PC-3 (cell line): ENCODE data around the gene CORIN. TPM values are rescaled to one million over a fixed set of nuclear protein-coding genes. Genes with fewer than 3 reads are reported as not detected.

Source experiments
- ATAC-seq: fragments of 200-7000 bp; cut with Tn5 transposase; 2 replicates; pipeline ENCODE4 v1.9.1; 2020; ENCODE audit warnings: mild to moderate bottlenecking, moderate library complexity
- BruUV-seq: library from RNA; stranded (reverse); fragments of 400-500 nt; replicated peaks from 2 replicates; lab custom pipeline; 2021; lab: Mats Ljungman, UMichigan
- CTCF ChIA-PET: fragments of 300-600 bp; sonication (Branson Sonifier 250); formaldehyde crosslinking; loops from one replicate; lab custom pipeline; 2022; ENCODE audit warnings: antibody characterized with exemption; lab: Charles Lee
- POLR2A ChIA-PET: fragments of 300-600 bp; sonication (Branson Sonifier 250); formaldehyde crosslinking; loops from one replicate; lab custom pipeline; 2022; ENCODE audit warnings: antibody characterized with exemption; ENCODE audit not compliant: unreplicated experiment; lab: Charles Lee
- DNase-seq: peaks from one replicate; pipeline ENCODE4 v3.0.0-alpha.2; 2015
- H2AFZ ChIP-seq: fragments of 300-600 bp; sonication (generic); 2 replicates; pipeline ENCODE4 v1.6.0; 2016; ENCODE audit warnings: antibody characterized with exemption, low read length
- H3F3A ChIP-seq: fragments of 300-600 bp; sonication (generic); one replicate; pipeline ENCODE4 v1.6.0; 2017; ENCODE audit warnings: antibody characterized with exemption, low read length, control low read depth, mild to moderate bottlenecking; ENCODE audit not compliant: unreplicated experiment
- H3K27ac ChIP-seq: fragments of 300-600 bp; sonication (generic); 2 replicates; pipeline ENCODE4 v1.5.1; 2016; ENCODE audit warnings: mild to moderate bottlenecking, low read length
- H3K27me3 ChIP-seq: fragments of 300-600 bp; sonication (generic); 2 replicates; pipeline ENCODE4 v1.6.1; 2016; ENCODE audit warnings: low read length, mixed read lengths
- H3K36me3 ChIP-seq: fragments of 300-600 bp; sonication (generic); 2 replicates; pipeline ENCODE4 v1.6.1; 2016; ENCODE audit warnings: low read depth, mixed run types, low read length, mixed read lengths
- H3K4me1 ChIP-seq: fragments of 300-600 bp; sonication (generic); 2 replicates; pipeline ENCODE4 v1.5.1; 2016; ENCODE audit warnings: low read length; ENCODE audit not compliant: insufficient read depth
- H3K4me2 ChIP-seq: fragments of 300-600 bp; sonication (generic); 2 replicates; pipeline ENCODE4 v1.6.0; 2016; ENCODE audit warnings: low read length
- H3K4me3 ChIP-seq: fragments of 300-600 bp; sonication (generic); 2 replicates; pipeline ENCODE4 v1.5.1; 2016; ENCODE audit warnings: mild to moderate bottlenecking, low read length, mixed read lengths
- H3K79me2 ChIP-seq: fragments of 300-600 bp; sonication (generic); 2 replicates; pipeline ENCODE4 v1.6.1; 2017; ENCODE audit warnings: low read length, mixed read lengths
- H3K9ac ChIP-seq: fragments of 300-600 bp; sonication (generic); 2 replicates; pipeline ENCODE4 v1.6.0; 2016; ENCODE audit warnings: mild to moderate bottlenecking, low read length
- H3K9me2 ChIP-seq: fragments of 300-600 bp; sonication (generic); replicated peaks from 2 replicates; pipeline ENCODE4 v1.6.1; 2016; ENCODE audit warnings: mixed run types, low read length, mixed read lengths
- H3K9me3 ChIP-seq: fragments of 300-600 bp; sonication (generic); 2 replicates; pipeline ENCODE4 v1.6.1; 2016; ENCODE audit warnings: low read length, mixed read lengths
- H4K20me1 ChIP-seq: fragments of 300-600 bp; sonication (generic); 2 replicates; pipeline ENCODE4 v1.6.1; 2016; ENCODE audit warnings: low read length, mixed read lengths
- EZH2 ChIP-seq: fragments of 300-600 bp; sonication (generic); IDR thresholded peaks from one replicate; pipeline ENCODE4 v1.6.1; 2017; ENCODE audit warnings: antibody characterized with exemption, mild to moderate bottlenecking, low read length; ENCODE audit not compliant: unreplicated experiment
- EZH2phosphoT487 ChIP-seq: fragments of 300-600 bp; sonication (generic); IDR thresholded peaks from 2 replicates; pipeline ENCODE4 v1.6.1; 2018; ENCODE audit warnings: mild to moderate bottlenecking, antibody characterized with exemption, low read length, borderline replicate concordance
- intact Hi-C: fragments of 100-400 bp; cut with micrococcal nuclease; formaldehyde crosslinking; loops from 2 replicates; pipeline ENCODE4 v1.9.0; 2023
- total RNA-seq: library from RNA; depleted of rRNA; stranded (reverse); fragments of >200 nt; gene quantifications from 2 replicates; pipeline ENCODE4 v1.2.3, GENCODE V29; 2014
- TF ChIP-seq, protein P1 (sequence below): fragments of 300-600 bp; sonication (generic); conservative IDR thresholded peaks from 2 replicates; pipeline ENCODE4 v1.5.1; 2017; ENCODE audit warnings: antibody characterized with exemption, low read depth, mild to moderate bottlenecking, low read length

CORIN gene
- total RNA-seq, 1 experiment from 2014 or later = not detected

DNA sequence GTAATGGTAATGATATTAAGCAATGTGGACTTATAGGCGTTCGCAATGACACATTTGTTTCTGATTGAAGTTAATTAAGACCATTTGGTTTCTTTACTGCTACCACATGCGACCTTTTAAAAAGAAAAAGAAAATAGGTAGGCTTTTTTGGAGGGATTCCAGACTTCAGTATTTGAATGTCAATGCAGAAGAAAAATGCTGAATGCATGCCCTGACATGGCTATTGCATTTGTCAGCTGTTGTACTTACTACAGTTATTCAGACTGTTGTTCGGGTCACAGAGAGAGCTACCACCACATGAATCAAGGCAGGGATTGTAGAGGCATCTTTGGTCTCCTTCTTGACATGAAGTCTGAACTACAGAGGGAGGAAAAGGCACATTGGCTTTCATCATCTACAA lies 163.7 kb downstream of the CORIN start:
- no peaks in the 10 kb centered on the region for H3F3A ChIP-seq
- H3K9me2 ChIP-seq = no peaks in the 10 kb centered on the region
- no peaks in the 10 kb centered on the region for H3K4me1 ChIP-seq
- no peak overlapping the region for H3K4me3 ChIP-seq
- no peak overlapping the region for H3K27ac ChIP-seq
- H3K9me3 ChIP-seq = no peaks in the 10 kb centered on the region
- no peaks in the 10 kb centered on the region for H3K36me3 ChIP-seq
- H3K27me3 ChIP-seq = peaks cover 18% of the 10 kb centered on the region
- intact Hi-C loops = no loop called here
- no peak overlapping the region for H2AFZ ChIP-seq
- ChIA-PET POLR2A (no interaction called here), CTCF (no interaction called here)
- no peak for DNase-seq
- ATAC-seq = no peak
- H3K4me2 ChIP-seq = no peak overlapping the region
- H3K79me2 ChIP-seq = no peaks in the 10 kb centered on the region
- BruUV-seq = no TSS peak
- H3K9ac ChIP-seq = no peak overlapping the region
- TF ChIP-seq EZH2 (no peak), EZH2phosphoT487 (no peak)
- TF ChIP-seq, protein P1, sequence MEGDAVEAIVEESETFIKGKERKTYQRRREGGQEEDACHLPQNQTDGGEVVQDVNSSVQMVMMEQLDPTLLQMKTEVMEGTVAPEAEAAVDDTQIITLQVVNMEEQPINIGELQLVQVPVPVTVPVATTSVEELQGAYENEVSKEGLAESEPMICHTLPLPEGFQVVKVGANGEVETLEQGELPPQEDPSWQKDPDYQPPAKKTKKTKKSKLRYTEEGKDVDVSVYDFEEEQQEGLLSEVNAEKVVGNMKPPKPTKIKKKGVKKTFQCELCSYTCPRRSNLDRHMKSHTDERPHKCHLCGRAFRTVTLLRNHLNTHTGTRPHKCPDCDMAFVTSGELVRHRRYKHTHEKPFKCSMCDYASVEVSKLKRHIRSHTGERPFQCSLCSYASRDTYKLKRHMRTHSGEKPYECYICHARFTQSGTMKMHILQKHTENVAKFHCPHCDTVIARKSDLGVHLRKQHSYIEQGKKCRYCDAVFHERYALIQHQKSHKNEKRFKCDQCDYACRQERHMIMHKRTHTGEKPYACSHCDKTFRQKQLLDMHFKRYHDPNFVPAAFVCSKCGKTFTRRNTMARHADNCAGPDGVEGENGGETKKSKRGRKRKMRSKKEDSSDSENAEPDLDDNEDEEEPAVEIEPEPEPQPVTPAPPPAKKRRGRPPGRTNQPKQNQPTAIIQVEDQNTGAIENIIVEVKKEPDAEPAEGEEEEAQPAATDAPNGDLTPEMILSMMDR = no peak
- no peaks in the 10 kb centered on the region for H4K20me1 ChIP-seq

DNA sequence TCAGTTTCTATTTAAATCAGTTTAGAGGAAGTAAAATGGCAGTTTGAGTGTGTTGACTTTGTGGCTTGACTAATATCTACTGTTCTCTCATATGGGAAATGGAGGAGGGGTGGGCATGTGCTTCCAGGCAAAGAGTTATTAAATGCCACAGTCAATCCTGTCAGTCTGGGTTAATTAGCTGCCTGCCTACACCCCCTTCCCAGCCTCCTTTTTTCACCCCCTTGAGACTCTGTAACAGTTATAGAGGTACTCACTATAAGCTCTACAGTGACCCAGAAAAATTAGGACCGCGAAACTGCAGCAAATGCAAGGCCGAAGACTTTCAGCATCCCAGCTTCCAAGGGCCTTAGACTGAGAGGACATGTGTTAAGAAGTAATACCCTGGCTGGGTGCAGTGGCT lies 165.2 kb downstream of the CORIN start:
- H3K79me2 ChIP-seq = no peaks in the 10 kb centered on the region
- DNase-seq = no peak
- H4K20me1 ChIP-seq = no peaks in the 10 kb centered on the region
- CTCF ChIA-PET = no interaction called here
- ATAC-seq = no peak
- TF ChIP-seq EZH2 = no peak
- TF ChIP-seq, protein P1 = no peak
- TF ChIP-seq EZH2phosphoT487 = no peak
- no peak overlapping the region for H3K4me2 ChIP-seq
- POLR2A ChIA-PET = no interaction called here
- intact Hi-C loops = no loop called here
- H3K4me3 ChIP-seq = no peak overlapping the region
- no peaks in the 10 kb centered on the region for H3K36me3 ChIP-seq
- H3K27ac ChIP-seq = no peak overlapping the region
- no peaks in the 10 kb centered on the region for H3F3A ChIP-seq
- H3K9ac ChIP-seq = no peak overlapping the region
- no peak overlapping the region for H2AFZ ChIP-seq
- H3K9me3 ChIP-seq = no peaks in the 10 kb centered on the region
- H3K9me2 ChIP-seq = no peaks in the 10 kb centered on the region
- peaks cover 14% of the 10 kb centered on the region for H3K27me3 ChIP-seq
- H3K4me1 ChIP-seq = no peaks in the 10 kb centered on the region
- no TSS peak for BruUV-seq

DNA sequence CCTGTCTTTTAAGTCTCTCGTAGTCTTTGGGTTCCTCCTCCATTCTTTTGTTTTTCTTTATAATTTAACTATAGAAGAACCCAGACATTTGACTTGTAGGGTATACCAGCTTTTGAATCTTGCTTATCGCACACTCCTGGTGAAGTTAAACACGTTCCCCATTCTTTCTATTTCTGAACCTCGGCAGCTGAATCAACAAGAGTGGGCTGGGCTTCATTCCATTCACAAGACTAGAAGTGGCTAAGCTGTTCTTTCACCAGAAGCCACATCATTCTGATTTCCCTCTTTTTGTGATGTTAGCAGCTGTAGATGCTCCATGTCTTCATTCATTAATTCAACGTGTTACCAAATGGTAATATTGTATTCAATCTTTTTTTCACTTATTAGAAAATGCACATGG lies 167.9 kb downstream of the CORIN start:
- TF ChIP-seq, protein P1 = no peak
- TF ChIP-seq EZH2phosphoT487 = no peak
- TF ChIP-seq EZH2 = no peak
- no peaks in the 10 kb centered on the region for H3K79me2 ChIP-seq
- ATAC-seq = no peak
- no peaks in the 10 kb centered on the region for H3K9me3 ChIP-seq
- H3K9ac ChIP-seq = no peak overlapping the region
- no peaks in the 10 kb centered on the region for H3K9me2 ChIP-seq
- H3K27me3 ChIP-seq = peaks cover 3% of the 10 kb centered on the region; the same call in 1 of the 2 replicates
- no peaks in the 10 kb centered on the region for H3K36me3 ChIP-seq
- POLR2A ChIA-PET = no interaction called here
- no TSS peak for BruUV-seq
- no peak overlapping the region for H2AFZ ChIP-seq
- no peak overlapping the region for H3K4me3 ChIP-seq
- no peaks in the 10 kb centered on the region for H3F3A ChIP-seq
- no peak for DNase-seq
- CTCF ChIA-PET = no interaction called here
- no peak overlapping the region for H3K27ac ChIP-seq
- no peaks in the 10 kb centered on the region for H3K4me1 ChIP-seq
- intact Hi-C loops = no loop called here
- no peaks in the 10 kb centered on the region for H4K20me1 ChIP-seq
- H3K4me2 ChIP-seq = no peak overlapping the region
